Immature natural killer cell (primary cell): ENCODE measurements around the gene PSG4. TPM values are rescaled to one million over a fixed set of nuclear protein-coding genes. Genes with fewer than 3 reads are reported as not detected.
"Not testable (repeated sequence)": the region's sequence is repeated elsewhere in the genome, so short reads cannot be mapped to it uniquely, and the experiment has no call there.

ENCODE experiments used
- DNase-seq, 3 donors: peaks; one replicate each; pipeline ENCODE4 v3.0.0; 2022; ENCODE audit warnings: mixed read lengths in 1 of 3
- H3K27ac Mint-ChIP-seq, 6 donors: one replicate each; pipeline ENCODE4 v1.8.0; 2020; ENCODE audit warnings: mixed read lengths in 6 of 6, mild to moderate bottlenecking in 5 of 6, inconsistent platforms in 4 of 6, moderate library complexity in 3 of 6
- H3K27me3 Mint-ChIP-seq, 3 donors: one replicate each; pipeline ENCODE4 v1.8.0; 2020 to 2021; ENCODE audit warnings: low read depth in 3 of 3, mild to moderate bottlenecking in 3 of 3, mixed read lengths in 3 of 3, moderate library complexity in 3 of 3, inconsistent platforms in 1 of 3
- H3K36me3 Mint-ChIP-seq, 3 donors: one replicate each; pipeline ENCODE4 v1.8.0; 2020; ENCODE audit warnings: mixed read lengths in 3 of 3, inconsistent platforms in 2 of 3, mild to moderate bottlenecking in 2 of 3
- H3K4me1 Mint-ChIP-seq, 2 donors: one replicate each; pipeline ENCODE4 v1.8.0; 2020; ENCODE audit warnings: inconsistent platforms in 2 of 2, mild to moderate bottlenecking in 2 of 2, mixed read lengths in 2 of 2, moderate library complexity in 1 of 2
- H3K4me3 Mint-ChIP-seq, 5 donors: one replicate each; pipeline ENCODE4 v1.8.0; 2020; ENCODE audit warnings: mild to moderate bottlenecking in 5 of 5, mixed read lengths in 5 of 5, inconsistent platforms in 3 of 5, moderate library complexity in 3 of 5
- H3K9me3 Mint-ChIP-seq, 6 donors: one replicate each; pipeline ENCODE4 v1.8.0; 2020; ENCODE audit warnings: mild to moderate bottlenecking in 6 of 6, mixed read lengths in 6 of 6, inconsistent platforms in 4 of 6, moderate library complexity in 3 of 6
- polyA plus RNA-seq, 3 donors: library from polyadenylated mRNA; unstranded; fragments of 300-500 nt; fragmentation: Illumina TruSeq; gene quantifications; one replicate each; pipeline ENCODE4 v1.2.3, GENCODE V29; 2021

The PSG4 gene
- polyA plus RNA-seq, 3 donors from 2014 or later, result not detected

GRCh38 chr19:43181869-43182771, 23.3 kb downstream of the PSG4 start:
- H3K4me1 Mint-ChIP-seq, H3K27me3 Mint-ChIP-seq, H3K27ac Mint-ChIP-seq, H3K9me3 Mint-ChIP-seq, H3K36me3 Mint-ChIP-seq, H3K4me3 Mint-ChIP-seq, DNase-seq: not testable (repeated sequence)

- H3K4me3 Mint-ChIP-seq, H3K27me3 Mint-ChIP-seq, H3K36me3 Mint-ChIP-seq, H3K9me3 Mint-ChIP-seq, H3K27ac Mint-ChIP-seq, DNase-seq, H3K4me1 Mint-ChIP-seq: not testable (repeated sequence)
These were observed 25.8 kb downstream of the PSG4 start for GRCh38 chr19:43179569-43180147.

GRCh38 chr19:43178577-43178976, 26.9 kb downstream of the PSG4 start:
- H3K4me1 Mint-ChIP-seq, H3K36me3 Mint-ChIP-seq, DNase-seq, H3K4me3 Mint-ChIP-seq, H3K27ac Mint-ChIP-seq, H3K9me3 Mint-ChIP-seq, H3K27me3 Mint-ChIP-seq: not testable (repeated sequence)

GRCh38 chr19:43165906-43166305, 39.5 kb downstream of the PSG4 start:
- peaks cover 0 to 13% (median 4%) of the 10 kb centered on the region in 3 donors for H3K27me3 Mint-ChIP-seq
- not testable (repeated sequence) for H3K9me3 Mint-ChIP-seq, H3K4me3 Mint-ChIP-seq, H3K27ac Mint-ChIP-seq, H3K36me3 Mint-ChIP-seq, DNase-seq, H3K4me1 Mint-ChIP-seq

DNA sequence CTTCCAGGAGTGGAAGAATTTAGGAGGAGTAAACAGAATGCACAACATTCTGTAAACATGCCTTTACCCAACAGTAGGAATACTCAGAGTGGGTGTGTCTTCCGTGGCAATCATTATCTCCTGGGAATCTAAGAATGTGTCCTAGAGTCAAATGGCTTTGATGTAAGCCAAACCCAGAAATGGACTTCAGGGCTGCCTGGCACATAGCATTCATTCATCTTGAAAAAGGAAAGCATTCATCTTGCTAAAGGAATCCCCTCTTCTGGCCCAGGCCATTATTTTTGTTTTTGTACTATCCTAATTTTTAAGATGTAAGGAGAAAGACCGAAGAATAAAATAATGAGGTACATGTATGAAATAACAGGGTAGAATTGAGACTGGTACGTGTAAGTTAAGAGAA, 42.3 kb downstream of the PSG4 start:
- H3K27ac Mint-ChIP-seq, DNase-seq, H3K4me1 Mint-ChIP-seq, H3K9me3 Mint-ChIP-seq, H3K4me3 Mint-ChIP-seq, H3K36me3 Mint-ChIP-seq: not testable (repeated sequence)
- H3K27me3 Mint-ChIP-seq, result peaks cover 3 to 12% (median 5%) of the 10 kb centered on the region in 3 donors

DNA sequence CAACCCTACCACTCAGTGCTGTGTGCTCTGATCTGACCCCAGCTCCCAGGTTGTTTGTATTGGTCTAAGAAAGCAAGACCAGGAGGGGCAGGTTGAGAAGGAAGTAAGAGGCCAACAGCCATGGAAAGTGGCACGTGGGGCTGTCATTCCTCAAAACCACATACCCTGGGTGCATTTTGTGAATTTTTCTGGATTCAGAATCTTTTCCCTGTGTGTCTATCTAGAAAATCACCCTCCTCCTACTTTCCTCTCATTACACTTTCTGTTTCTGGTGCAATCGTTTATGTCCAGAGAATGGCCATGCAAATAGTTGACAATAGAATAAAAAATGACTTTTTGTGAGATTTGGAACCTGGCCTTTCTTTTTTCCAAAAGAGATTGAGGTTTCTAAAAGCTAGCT, 43.2 kb downstream of the PSG4 start:
- H3K4me1 Mint-ChIP-seq, H3K9me3 Mint-ChIP-seq, H3K4me3 Mint-ChIP-seq, H3K36me3 Mint-ChIP-seq, DNase-seq, H3K27ac Mint-ChIP-seq: not testable (repeated sequence)
- peaks cover 3 to 12% (median 5%) of the 10 kb centered on the region in 3 donors for H3K27me3 Mint-ChIP-seq

DNA sequence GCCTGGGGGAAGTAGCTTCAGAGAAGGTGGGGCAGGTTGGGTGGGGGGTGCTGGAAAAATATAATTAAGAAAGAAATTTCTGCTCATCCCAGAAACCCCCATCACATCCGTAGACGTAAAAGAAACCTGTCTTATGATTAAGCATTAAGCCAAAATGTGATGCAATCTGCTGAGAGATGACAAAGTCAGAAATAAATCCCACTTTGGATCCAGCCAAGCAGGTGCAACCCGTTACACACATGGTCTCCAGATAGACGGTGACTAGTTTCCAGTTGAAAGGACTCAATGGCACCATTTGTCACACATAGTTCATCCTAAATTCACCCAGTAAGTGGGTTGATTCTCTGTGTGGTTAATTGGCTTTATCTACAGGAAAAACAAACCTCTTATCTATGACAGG, 53.2 kb downstream of the PSG4 start:
- Mint-ChIP-seq H3K27ac (no peak overlapping the region), H3K27me3 (peaks cover 0 to 13% (median 2%) of the 10 kb centered on the region in 3 donors), H3K4me1 (no peaks in the 10 kb centered on the region), H3K36me3 (no peaks in the 10 kb centered on the region), H3K9me3 (peaks cover 0 to 2% (median 0%) of the 10 kb centered on the region in 6 donors), H3K4me3 (no peak overlapping the region)
- DNase-seq, result no peak

GRCh38 chr19:43149788-43150187, 55.6 kb downstream of the PSG4 start:
- not testable (repeated sequence) for H3K4me3 Mint-ChIP-seq, H3K4me1 Mint-ChIP-seq

GRCh38 chr19:43148233-43148632, 57.2 kb downstream of the PSG4 start:
- no peak for DNase-seq
- Mint-ChIP-seq H3K27ac (no peak overlapping the region), H3K4me1 (no peaks in the 10 kb centered on the region), H3K36me3 (no peaks in the 10 kb centered on the region), H3K9me3 (peaks cover 0 to 2% (median 0%) of the 10 kb centered on the region in 6 donors), H3K27me3 (peaks cover 0 to 11% (median 4%) of the 10 kb centered on the region in 3 donors), H3K4me3 (no peak overlapping the region)

More at GRCh38 chr19:43149788-43150187, 55.6 kb downstream of the PSG4 start:
- H3K27me3 Mint-ChIP-seq, result peaks cover 0 to 14% (median 4%) of the 10 kb centered on the region in 3 donors
- H3K9me3 Mint-ChIP-seq, H3K27ac Mint-ChIP-seq, H3K36me3 Mint-ChIP-seq, DNase-seq: not testable (repeated sequence)

Other genes starting within 250 kb of the PSG4 start
- gene PSG11, start 179.2 kb downstream of the PSG4 start, polyA plus RNA-seq, result not detected
- gene PSG2, start 122.9 kb downstream of the PSG4 start, polyA plus RNA-seq, result not detected
- not detected for gene PSG5, start 19.1 kb downstream of the PSG4 start, polyA plus RNA-seq
- gene PSG9, start 63.9 kb upstream of the PSG4 start, polyA plus RNA-seq, result not detected
- gene CD177, start 148.0 kb upstream of the PSG4 start, polyA plus RNA-seq, result not detected
- not detected for gene TEX101, start 209.3 kb upstream of the PSG4 start, polyA plus RNA-seq